Natural killer cell treated with Interleukin-12 subunit alpha and Interleukin-12 subunit beta and Interleukin-15 and Interleukin-18, amount 100 ng/mL, for 72 hours (primary cell): Measurements from ENCODE around the gene TRIM73. TPM values are rescaled to one million over a fixed set of nuclear protein-coding genes. Genes with fewer than 3 reads are reported as not detected.
"Not testable (repeated sequence)": the region's sequence is repeated elsewhere in the genome, so short reads cannot be mapped to it uniquely, and the experiment has no call there.

Experiments
- ATAC-seq, 2 donors: fragments of 150-1000 bp; cut with Tn5 transposase in 1 of 2; sonication (Bioruptor Pico), chemical (Tn5 transposase) in 1 of 2; 2 replicates each; pipeline ENCODE4 v1.10.0; 2021
- DNase-seq: peaks from one replicate; pipeline ENCODE4 v3.0.0; 2022; ENCODE audit warnings: low spot score
- H3K27ac Mint-ChIP-seq, 2 donors: 1 replicate in 1 of 2; 2 replicates in 1 of 2; pipeline ENCODE4 v1.8.0; 2022; ENCODE audit warnings: mixed read lengths in 2 of 2, mild to moderate bottlenecking in 1 of 2, moderate library complexity in 1 of 2
- H3K27me3 Mint-ChIP-seq, 2 donors: 1 replicate in 1 of 2; 2 replicates in 1 of 2; pipeline ENCODE4 v1.8.0; 2022; ENCODE audit warnings: mixed read lengths in 2 of 2
- H3K36me3 Mint-ChIP-seq: one replicate; pipeline ENCODE4 v1.8.0; 2022; ENCODE audit warnings: mixed read lengths
- H3K4me1 Mint-ChIP-seq, 2 donors: 1 replicate in 1 of 2; 2 replicates in 1 of 2; pipeline ENCODE4 v1.8.0; 2022; ENCODE audit warnings: low read depth in 2 of 2, mixed read lengths in 2 of 2, mild to moderate bottlenecking in 1 of 2
- H3K4me3 Mint-ChIP-seq: one replicate; pipeline ENCODE4 v1.8.0; 2022; ENCODE audit warnings: mixed read lengths
- H3K9me3 Mint-ChIP-seq: 2 replicates; pipeline ENCODE4 v1.8.0; 2022; ENCODE audit warnings: mixed read lengths
- total RNA-seq, 2 donors: library from RNA; stranded (reverse); gene quantifications; one replicate each; pipeline ENCODE4 v1.2.3, GENCODE V29; 2022

Gene TRIM73
- total RNA-seq, 2 donors from 2014 or later = 2.1 to 5.2 TPM

DNA sequence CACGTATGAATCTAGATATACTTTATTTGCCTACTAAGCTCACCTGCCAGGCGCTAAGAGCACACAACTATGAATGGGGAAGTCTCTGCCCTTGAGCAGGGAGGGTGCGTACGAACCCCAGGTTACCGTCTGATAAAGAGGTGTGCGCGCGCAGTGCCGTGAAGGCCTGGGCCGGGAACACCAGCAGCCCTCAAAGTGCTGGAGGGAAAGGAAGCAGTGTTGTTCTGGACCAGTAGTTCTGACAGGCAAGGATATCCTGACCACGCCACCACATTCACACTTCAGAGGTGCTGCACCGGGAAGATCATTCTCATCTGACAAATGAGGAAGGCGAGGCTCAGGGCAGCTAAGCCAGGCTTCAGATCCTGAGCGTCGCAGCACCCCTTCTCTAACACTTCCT is 28.1 kb downstream of the TRIM73 start:
- peaks cover 13 to 14% of the 10 kb centered on the region in 2 donors for H3K4me1 Mint-ChIP-seq
- H3K4me3 Mint-ChIP-seq, H3K9me3 Mint-ChIP-seq, DNase-seq, H3K27me3 Mint-ChIP-seq, H3K36me3 Mint-ChIP-seq, ATAC-seq, H3K27ac Mint-ChIP-seq: not testable (repeated sequence)

DNA sequence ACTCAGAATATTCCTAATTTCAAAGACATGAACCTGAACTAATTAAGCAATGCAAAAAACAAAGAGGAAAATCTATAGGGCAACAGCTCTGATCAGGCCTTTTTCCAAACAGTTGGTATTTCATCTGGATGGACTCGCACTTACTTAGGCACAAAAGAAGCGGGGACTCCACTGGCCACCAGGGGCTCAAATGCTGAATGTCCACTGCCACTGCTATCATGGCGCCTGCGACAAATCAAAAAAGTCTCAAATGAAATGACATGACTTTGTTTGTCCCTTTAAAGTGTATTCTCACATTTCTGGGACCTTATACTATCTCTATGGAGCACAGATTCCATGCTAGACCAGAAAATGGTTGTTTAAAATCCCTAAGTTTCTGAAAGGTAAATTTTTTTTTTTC is 43.6 kb downstream of the TRIM73 start:
- peaks cover 30% of the 10 kb centered on the region for H3K36me3 Mint-ChIP-seq
- H3K9me3 Mint-ChIP-seq, DNase-seq, H3K4me3 Mint-ChIP-seq, H3K27me3 Mint-ChIP-seq, ATAC-seq: not testable (repeated sequence)
- peak overlapping the region in 1 of 2 donors; percentile 4 for H3K27ac Mint-ChIP-seq
- peaks cover 11 to 16% of the 10 kb centered on the region in 2 donors for H3K4me1 Mint-ChIP-seq

DNA sequence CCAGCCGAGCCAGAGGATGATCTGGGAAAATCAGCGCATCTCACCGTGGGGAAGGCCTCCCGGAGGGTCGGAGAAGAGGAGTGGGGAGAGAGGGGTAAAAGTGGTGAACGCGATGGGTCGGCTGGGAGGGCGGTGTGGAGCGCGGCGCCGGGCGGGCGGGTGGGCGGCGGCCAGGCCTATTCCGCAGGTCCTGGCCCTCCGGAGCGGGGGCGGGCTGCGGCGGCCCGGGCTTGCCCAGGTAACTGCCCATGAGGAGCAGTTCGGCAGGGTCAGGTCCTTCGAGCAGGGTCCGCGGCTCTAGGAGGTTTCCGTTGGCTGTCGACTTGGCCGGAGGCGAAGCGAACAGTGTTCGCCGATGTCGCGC is 46.7 kb downstream of the TRIM73 start:
- peak; percentile 64 to 71 for ATAC-seq
- H3K36me3 Mint-ChIP-seq = peaks cover 18% of the 10 kb centered on the region
- H3K27ac Mint-ChIP-seq = peak overlapping the region in 1 of 2 donors; percentile 73
- peaks cover 11 to 12% of the 10 kb centered on the region in 2 donors for H3K4me1 Mint-ChIP-seq
- not testable (repeated sequence) for H3K9me3 Mint-ChIP-seq, DNase-seq, H3K27me3 Mint-ChIP-seq
- H3K4me3 Mint-ChIP-seq = peak overlapping the region; percentile 65

DNA sequence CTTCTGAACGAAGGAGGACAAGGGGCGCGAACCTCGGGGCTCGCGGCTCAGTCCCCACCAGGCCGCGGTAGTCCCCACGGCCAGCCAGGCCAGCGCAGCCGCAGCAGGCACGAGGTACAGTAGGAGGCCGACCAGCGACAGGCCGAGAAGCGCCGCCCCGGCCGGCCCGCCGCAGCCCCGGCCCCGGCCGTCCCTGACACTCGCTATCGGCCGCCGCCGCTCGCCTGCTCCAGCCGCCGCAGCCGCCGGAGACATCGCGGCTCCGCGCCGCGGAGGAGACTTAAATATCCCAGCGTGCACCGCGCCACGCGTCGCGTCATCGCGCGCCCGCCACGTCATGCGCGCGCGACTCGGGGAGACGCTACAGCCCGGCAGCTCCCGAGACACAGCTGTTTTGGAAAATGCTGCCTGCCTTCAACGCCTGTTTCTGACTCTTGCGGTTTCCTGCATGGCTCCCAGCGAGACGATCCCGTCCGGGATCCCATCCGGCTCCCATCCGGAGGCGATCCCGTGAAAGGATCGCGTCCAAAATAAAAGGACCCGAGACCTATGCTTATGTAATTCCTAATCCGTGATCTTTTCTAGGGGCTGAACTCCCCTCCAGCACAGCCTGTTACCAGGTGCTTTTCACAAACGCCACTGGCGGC is 47.2 kb downstream of the TRIM73 start:
- H3K27me3 Mint-ChIP-seq, DNase-seq, H3K9me3 Mint-ChIP-seq: not testable (repeated sequence)
- Mint-ChIP-seq H3K36me3 (peaks cover 17% of the 10 kb centered on the region), H3K27ac (peak overlapping the region; percentile 73 to 85), H3K4me3 (peak overlapping the region; percentile 93), H3K4me1 (peaks cover 11 to 12% of the 10 kb centered on the region in 2 donors)
- ATAC-seq = peak; percentile 96 to 98

DNA sequence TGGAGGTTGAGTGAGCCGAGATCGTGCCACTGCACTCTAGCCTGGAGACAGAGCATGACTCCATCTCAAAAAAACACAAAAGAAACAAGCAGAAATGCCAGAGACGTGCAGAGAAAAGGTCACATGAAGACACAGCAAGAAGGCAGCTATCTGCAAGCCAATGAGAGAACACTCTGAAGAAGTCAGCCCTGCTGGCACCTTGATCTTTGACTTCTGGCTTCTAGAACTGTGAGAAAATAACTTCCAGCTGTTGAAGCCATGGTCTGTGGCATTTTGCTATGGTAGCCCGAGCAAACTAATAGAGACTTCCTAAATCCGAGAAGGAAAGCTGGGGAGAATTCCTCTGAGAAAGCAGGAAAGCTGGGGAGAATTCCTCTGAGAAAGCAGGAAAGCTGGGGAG is 54.5 kb downstream of the TRIM73 start:
- H3K4me3 Mint-ChIP-seq, H3K9me3 Mint-ChIP-seq, ATAC-seq, H3K4me1 Mint-ChIP-seq, H3K27me3 Mint-ChIP-seq, H3K27ac Mint-ChIP-seq, DNase-seq, H3K36me3 Mint-ChIP-seq: not testable (repeated sequence)

DNA sequence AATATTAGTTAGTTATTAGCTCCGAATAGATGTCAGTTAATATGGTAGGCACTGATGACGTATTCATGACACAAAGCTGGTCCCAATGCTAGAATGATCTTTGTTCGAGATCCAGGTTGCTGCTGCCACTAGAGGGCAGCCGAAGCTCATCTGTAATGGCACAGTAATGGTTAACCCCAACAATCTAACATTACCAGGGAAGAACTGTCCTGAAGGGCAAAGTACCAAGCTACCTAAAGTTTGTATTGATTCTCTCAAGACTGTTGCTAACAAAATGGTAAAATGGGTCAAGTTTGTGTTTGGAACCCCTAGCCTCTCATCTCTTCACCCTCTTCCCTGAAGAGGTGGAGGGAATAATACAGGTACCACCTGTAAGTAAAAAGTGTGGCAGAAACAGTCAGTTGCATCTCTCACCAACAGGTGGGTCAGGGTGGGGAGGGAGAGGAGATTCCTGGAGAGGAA is 57.1 kb downstream of the TRIM73 start:
- peak; percentile 71 to 79 for ATAC-seq
- H3K4me3 Mint-ChIP-seq, H3K9me3 Mint-ChIP-seq, H3K27ac Mint-ChIP-seq, H3K4me1 Mint-ChIP-seq, H3K36me3 Mint-ChIP-seq, H3K27me3 Mint-ChIP-seq, DNase-seq: not testable (repeated sequence)

Other genes starting within 250 kb of the TRIM73 start
- gene POM121C, start 90.7 kb downstream of the TRIM73 start, total RNA-seq = 100 to 1,000 TPM in 1 of 2 donors, 10 to 100 TPM in 1; 95.9 to 107 TPM
- gene SPDYE5, start 96.7 kb downstream of the TRIM73 start, total RNA-seq = not detected